ENCODE measurements around the gene REC114.

DNA sequence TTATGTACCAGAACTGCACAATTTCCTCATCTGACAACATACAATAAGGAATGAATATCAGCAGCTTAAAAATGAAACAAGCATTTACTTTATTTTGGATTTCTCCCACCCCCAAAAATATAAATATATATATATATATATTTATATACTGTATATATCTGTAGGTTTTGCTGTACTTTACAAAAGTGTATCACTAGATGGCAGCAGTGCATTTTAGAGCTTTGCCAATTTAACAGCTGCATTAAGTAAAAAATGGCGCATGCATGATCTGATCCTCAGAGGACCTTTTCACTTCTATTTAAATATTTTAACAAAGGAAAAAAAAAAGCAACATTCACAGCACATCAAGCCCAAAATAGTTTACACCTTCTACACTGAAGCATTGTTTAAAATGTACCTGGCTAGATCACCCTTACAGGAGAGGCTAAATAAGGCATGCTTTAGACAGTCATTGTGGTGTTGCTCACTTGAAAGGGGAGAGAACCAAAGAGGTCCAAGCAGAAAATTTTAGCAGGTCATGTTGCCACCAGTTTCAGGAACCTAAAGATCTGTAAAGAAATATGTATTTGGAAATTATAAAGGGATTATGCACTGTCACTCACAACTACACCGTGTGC lies 117.6 kb downstream of the REC114 start:
- TF ChIP-seq POLR2AphosphoS5 (IDR thresholded peaks at IDR 0.05; ENCODE audit: insufficient read depth in 1 of 2, low read depth in 1 of 2): peak in 1 of 2 donors; percentile 29
- TF ChIP-seq, protein P1, sequence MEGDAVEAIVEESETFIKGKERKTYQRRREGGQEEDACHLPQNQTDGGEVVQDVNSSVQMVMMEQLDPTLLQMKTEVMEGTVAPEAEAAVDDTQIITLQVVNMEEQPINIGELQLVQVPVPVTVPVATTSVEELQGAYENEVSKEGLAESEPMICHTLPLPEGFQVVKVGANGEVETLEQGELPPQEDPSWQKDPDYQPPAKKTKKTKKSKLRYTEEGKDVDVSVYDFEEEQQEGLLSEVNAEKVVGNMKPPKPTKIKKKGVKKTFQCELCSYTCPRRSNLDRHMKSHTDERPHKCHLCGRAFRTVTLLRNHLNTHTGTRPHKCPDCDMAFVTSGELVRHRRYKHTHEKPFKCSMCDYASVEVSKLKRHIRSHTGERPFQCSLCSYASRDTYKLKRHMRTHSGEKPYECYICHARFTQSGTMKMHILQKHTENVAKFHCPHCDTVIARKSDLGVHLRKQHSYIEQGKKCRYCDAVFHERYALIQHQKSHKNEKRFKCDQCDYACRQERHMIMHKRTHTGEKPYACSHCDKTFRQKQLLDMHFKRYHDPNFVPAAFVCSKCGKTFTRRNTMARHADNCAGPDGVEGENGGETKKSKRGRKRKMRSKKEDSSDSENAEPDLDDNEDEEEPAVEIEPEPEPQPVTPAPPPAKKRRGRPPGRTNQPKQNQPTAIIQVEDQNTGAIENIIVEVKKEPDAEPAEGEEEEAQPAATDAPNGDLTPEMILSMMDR (IDR thresholded peaks at IDR 0.05): peak in 1 of 3 experiments; percentile 21
- TF ChIP-seq POLR2A (IDR thresholded peaks at IDR 0.05): no peak
